Measurements from ENCODE around the gene IL2RA. TPM values are rescaled to one million over a fixed set of nuclear protein-coding genes. Genes with fewer than 3 reads are reported as not detected.

Gene IL2RA
- total RNA-seq, 1 experiment from 2014 or later, result 0.59 TPM

DNA sequence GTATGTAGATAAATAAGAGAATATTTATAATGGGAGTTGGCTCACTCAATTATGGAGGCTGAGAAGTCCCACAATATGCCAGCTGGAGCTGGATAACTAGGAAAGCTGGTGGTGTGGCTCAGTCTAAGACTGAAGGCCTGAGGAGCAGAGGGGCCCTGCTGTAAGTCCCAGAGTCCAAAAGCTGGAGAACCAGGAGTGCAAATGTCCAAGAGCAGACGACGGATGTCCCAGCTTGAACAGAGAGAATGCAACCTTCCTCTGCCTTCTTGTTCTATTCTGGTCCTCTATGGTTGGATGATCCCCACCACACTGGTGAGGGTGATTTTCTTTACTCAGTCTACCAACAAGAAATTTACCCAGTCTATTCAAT lies 13.2 kb downstream of the IL2RA start:
- H3K4me3 ChIP-seq (replicated peaks in 1 of 2; ENCODE audit: low read depth in 1 of 2, low read length in 2 of 2), result no peak overlapping the region
- no peaks in the 10 kb centered on the region for H4K20me1 ChIP-seq (ENCODE audit: insufficient read depth)
- DNase-seq (ENCODE audit: low read depth, low spot score), result no peak
- no peak overlapping the region for H3K27ac ChIP-seq (ENCODE audit: low read depth, low read length)
- no peak overlapping the region for H2AFZ ChIP-seq (ENCODE audit: low read depth, low read length, poor library complexity, severe bottlenecking)
- ATAC-seq, result no peak
- H3K4me2 ChIP-seq (ENCODE audit: low read length), result no peak overlapping the region
- TF ChIP-seq CEBPB (IDR thresholded peaks at IDR 0.05; ENCODE audit: low read depth), result no peak
- TF ChIP-seq, protein P1, sequence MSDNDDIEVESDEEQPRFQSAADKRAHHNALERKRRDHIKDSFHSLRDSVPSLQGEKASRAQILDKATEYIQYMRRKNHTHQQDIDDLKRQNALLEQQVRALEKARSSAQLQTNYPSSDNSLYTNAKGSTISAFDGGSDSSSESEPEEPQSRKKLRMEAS (IDR thresholded peaks at IDR 0.05), result no peak
- TF ChIP-seq ZNF274 (IDR thresholded peaks at IDR 0.05; ENCODE audit: low read depth, low read length), result no peak
- H3K9me2 ChIP-seq (ENCODE audit: insufficient read depth), result no peaks in the 10 kb centered on the region
- H3K4me1 ChIP-seq (ENCODE audit: control insufficient read depth in 1 of 2, insufficient read depth in 2 of 2, low read length in 2 of 2), result peaks cover 10 to 24% of the 10 kb centered on the region in 2 experiments; a peak in 3 of 4 replicates
- H3K27me3 ChIP-seq (ENCODE audit: insufficient read depth, low read length), result peaks cover 34% of the 10 kb centered on the region
- H3K36me3 ChIP-seq (ENCODE audit: control insufficient read depth in 1 of 2, insufficient read depth in 2 of 2, low read length in 2 of 2), result no peaks in the 10 kb centered on the region
- ChIA-PET POLR2A (no interaction called here), RAD21 (ENCODE audit: low non-redundant PET in 1 of 2, low total read pairs in 2 of 2, uncharacterized antibody in 2 of 2, unreplicated experiment in 2 of 2) (no interaction called here), CTCF (no interaction called here)
- no TSS peak for BruUV-seq (replicated peaks)
- H3K9ac ChIP-seq (ENCODE audit: low read length), result no peak overlapping the region
- intact Hi-C loops (cut with micrococcal nuclease), result no loop called here
- H3K79me2 ChIP-seq (ENCODE audit: insufficient read depth, low read length), result no peaks in the 10 kb centered on the region
- H3K9me3 ChIP-seq (ENCODE audit: control insufficient read depth in 1 of 2, insufficient read depth in 1 of 2, low read depth in 1 of 2, low read length in 2 of 2), result no peaks in the 10 kb centered on the region

DNA sequence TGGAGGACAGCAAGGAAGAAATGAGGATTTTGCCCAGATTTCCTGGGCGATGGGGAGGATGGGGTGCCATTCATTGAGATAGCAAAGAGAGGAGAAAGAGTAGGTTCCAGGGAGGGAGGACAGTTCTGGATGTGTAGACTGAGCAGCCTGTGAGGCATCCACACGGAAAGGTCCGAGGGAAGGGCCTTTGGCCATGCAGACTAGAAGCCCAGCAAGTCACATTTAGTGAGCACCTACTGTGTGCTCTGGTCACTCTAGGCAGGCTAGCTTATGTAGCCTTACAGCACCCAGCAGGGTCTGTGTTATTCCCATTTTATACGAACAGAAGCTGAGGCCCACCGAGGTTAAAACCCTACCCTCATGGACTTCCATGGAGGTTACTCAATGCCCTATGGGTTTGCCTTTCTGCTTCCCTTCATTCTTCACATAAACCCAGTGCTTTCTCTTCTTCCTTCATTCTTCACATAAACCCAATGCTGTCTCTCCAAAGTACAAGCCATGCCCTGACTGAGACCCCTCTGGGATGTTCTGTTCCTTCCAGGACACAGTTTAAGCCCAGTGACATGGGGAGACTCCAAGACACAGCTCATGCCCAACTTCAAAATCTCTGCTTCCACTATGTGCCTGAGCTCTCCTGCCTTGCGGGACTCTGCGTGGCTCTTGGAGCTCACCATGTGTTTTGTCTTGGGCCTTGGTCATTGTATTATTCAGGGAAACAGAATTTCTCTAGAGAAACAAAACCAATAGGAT lies 13.7 kb downstream of the IL2RA start:
- TF ChIP-seq FOSL1 (IDR thresholded peaks at IDR 0.05; ENCODE audit: low read depth) (no peak), RAD21 (IDR thresholded peaks at IDR 0.05; ENCODE audit: low read depth) (no peak), EZH2phosphoT487 (IDR thresholded peaks at IDR 0.05; ENCODE audit: borderline replicate concordance) (no peak), ELF1 (IDR thresholded peaks at IDR 0.05; ENCODE audit: borderline replicate concordance, low read depth) (no peak), JUND (IDR thresholded peaks at IDR 0.05) (no peak), CBX3 (IDR thresholded peaks at IDR 0.05; ENCODE audit: low read depth) (no peak), POLR2A (IDR thresholded peaks at IDR 0.05; ENCODE audit: borderline replicate concordance, extremely low read depth, insufficient read depth, insufficient read length) (no peak), POLR2AphosphoS5 (IDR thresholded peaks at IDR 0.05; ENCODE audit: low read depth, low read length) (no peak), SP1 (IDR thresholded peaks at IDR 0.05; ENCODE audit: low read depth) (no peak), EGR1 (IDR thresholded peaks at IDR 0.05; ENCODE audit: low read depth) (no peak), EZH2 (IDR thresholded peaks at IDR 0.05) (no peak)
- TF ChIP-seq, protein P2, sequence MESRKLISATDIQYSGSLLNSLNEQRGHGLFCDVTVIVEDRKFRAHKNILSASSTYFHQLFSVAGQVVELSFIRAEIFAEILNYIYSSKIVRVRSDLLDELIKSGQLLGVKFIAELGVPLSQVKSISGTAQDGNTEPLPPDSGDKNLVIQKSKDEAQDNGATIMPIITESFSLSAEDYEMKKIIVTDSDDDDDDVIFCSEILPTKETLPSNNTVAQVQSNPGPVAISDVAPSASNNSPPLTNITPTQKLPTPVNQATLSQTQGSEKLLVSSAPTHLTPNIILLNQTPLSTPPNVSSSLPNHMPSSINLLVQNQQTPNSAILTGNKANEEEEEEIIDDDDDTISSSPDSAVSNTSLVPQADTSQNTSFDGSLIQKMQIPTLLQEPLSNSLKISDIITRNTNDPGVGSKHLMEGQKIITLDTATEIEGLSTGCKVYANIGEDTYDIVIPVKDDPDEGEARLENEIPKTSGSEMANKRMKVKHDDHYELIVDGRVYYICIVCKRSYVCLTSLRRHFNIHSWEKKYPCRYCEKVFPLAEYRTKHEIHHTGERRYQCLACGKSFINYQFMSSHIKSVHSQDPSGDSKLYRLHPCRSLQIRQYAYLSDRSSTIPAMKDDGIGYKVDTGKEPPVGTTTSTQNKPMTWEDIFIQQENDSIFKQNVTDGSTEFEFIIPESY (IDR thresholded peaks at IDR 0.05; ENCODE audit: extremely low read depth, insufficient replicate concordance, low read length), result no peak
- TF ChIP-seq, protein P1 (IDR thresholded peaks at IDR 0.05), result no peak
- TF ChIP-seq, protein P3, sequence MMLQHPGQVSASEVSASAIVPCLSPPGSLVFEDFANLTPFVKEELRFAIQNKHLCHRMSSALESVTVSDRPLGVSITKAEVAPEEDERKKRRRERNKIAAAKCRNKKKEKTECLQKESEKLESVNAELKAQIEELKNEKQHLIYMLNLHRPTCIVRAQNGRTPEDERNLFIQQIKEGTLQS (IDR thresholded peaks at IDR 0.05), result no peak
- no TSS peak for BruUV-seq (replicated peaks)
- Histone ChIP-seq H2AFZ (ENCODE audit: low read depth, low read length, poor library complexity, severe bottlenecking) (no peak overlapping the region), H4K20me1 (ENCODE audit: insufficient read depth) (no peaks in the 10 kb centered on the region), H3K9ac (ENCODE audit: low read length) (no peak overlapping the region), H3K4me1 (ENCODE audit: control insufficient read depth in 1 of 2, insufficient read depth in 2 of 2, low read length in 2 of 2) (peaks cover 7 to 19% of the 10 kb centered on the region in 2 experiments; a peak in 3 of 4 replicates), H3K27me3 (ENCODE audit: insufficient read depth, low read length) (peaks cover 36% of the 10 kb centered on the region), H3K36me3 (ENCODE audit: control insufficient read depth in 1 of 2, insufficient read depth in 2 of 2, low read length in 2 of 2) (no peaks in the 10 kb centered on the region), H3K4me3 (replicated peaks in 1 of 2; ENCODE audit: low read depth in 1 of 2, low read length in 2 of 2) (no peak overlapping the region), H3K9me3 (ENCODE audit: control insufficient read depth in 1 of 2, insufficient read depth in 1 of 2, low read depth in 1 of 2, low read length in 2 of 2) (no peaks in the 10 kb centered on the region), H3K4me2 (ENCODE audit: low read length) (no peak overlapping the region), H3K9me2 (ENCODE audit: insufficient read depth) (no peaks in the 10 kb centered on the region), H3K27ac (ENCODE audit: low read depth, low read length) (no peak overlapping the region), H3K79me2 (ENCODE audit: insufficient read depth, low read length) (no peaks in the 10 kb centered on the region)
- ChIA-PET CTCF (no interaction called here), POLR2A (no interaction called here), RAD21 (ENCODE audit: low non-redundant PET in 1 of 2, low total read pairs in 2 of 2, uncharacterized antibody in 2 of 2, unreplicated experiment in 2 of 2) (no interaction called here)
- intact Hi-C loops (cut with micrococcal nuclease), result no loop called here
- no peak for ATAC-seq
- no peak for DNase-seq (ENCODE audit: low read depth, low spot score)

All from HCT116 (cell line).